K562 (cell line): ENCODE data around the gene NLRP6. TPM values are rescaled to one million over a fixed set of nuclear protein-coding genes. Genes with fewer than 3 reads are reported as not detected.

Experiments
- ADNP ChIP-seq: fragments of 200-800 bp; sonication (Bioruptor generic); IDR thresholded peaks from 2 replicates; pipeline ENCODE4 v1.6.1; 2016; ENCODE audit warnings: missing genetic modification characterization, missing compliant biosample characterization
- AFF1 ChIP-seq, 2 experiments: fragments of 450-650 bp; IDR thresholded peaks; 2 replicates each; pipeline ENCODE4 v1.6.1; 2018; ENCODE audit warnings: mild to moderate bottlenecking in 2 of 2, low read depth in 1 of 2; ENCODE audit not compliant: partially characterized antibody in 2 of 2
- BACH1 ChIP-seq: fragments of 200-800 bp; sonication (Bioruptor generic); IDR thresholded peaks from 2 replicates; pipeline ENCODE4 v1.6.1; 2016; ENCODE audit warnings: missing genetic modification characterization, missing compliant biosample characterization
- CHCHD3 ChIP-seq: fragments of 250-450 bp; sonication (Bioruptor Pico); IDR thresholded peaks from 2 replicates; pipeline ENCODE4 v2.1.2; 2022; ENCODE audit warnings: mild to moderate bottlenecking
- CREBBP ChIP-seq: IDR thresholded peaks from one replicate; pipeline ENCODE4 v1.6.1; 2012; ENCODE audit warnings: low read depth, mild to moderate bottlenecking, control low read depth, inconsistent platforms, low read length
- CXXC5 ChIP-seq: fragments of 250-450 bp; sonication (Bioruptor Pico); IDR thresholded peaks from 2 replicates; pipeline ENCODE4 v1.8.0; 2022; ENCODE audit warnings: inconsistent platforms, mild to moderate bottlenecking, moderate library complexity
- ESRRB ChIP-seq: fragments of 250-450 bp; sonication (Bioruptor Pico); IDR thresholded peaks from 2 replicates; pipeline ENCODE4 v1.5.0; 2020; ENCODE audit warnings: mild to moderate bottlenecking, moderate library complexity, borderline replicate concordance
- GTF2A2 ChIP-seq: IDR thresholded peaks from 2 replicates; pipeline ENCODE4 v1.6.1; 2016; ENCODE audit warnings: mild to moderate bottlenecking, missing genetic modification characterization, missing compliant biosample characterization
- NELFE ChIP-seq: IDR thresholded peaks from 2 replicates; pipeline ENCODE4 v1.6.1; 2011; ENCODE audit warnings: mild to moderate bottlenecking; ENCODE audit not compliant: insufficient read depth, insufficient read length
- NRF1 ChIP-seq, 2 experiments: fragments of 450-650 bp; IDR thresholded peaks in 1 of 2; conservative IDR thresholded peaks in 1 of 2; 2 replicates each; pipeline ENCODE4 v1.6.1; 2014; ENCODE audit warnings: mild to moderate bottlenecking in 2 of 2
- PCBP2 ChIP-seq: fragments of 200-400 bp; formaldehyde crosslinking; IDR thresholded peaks from 2 replicates; pipeline ENCODE4 v1.6.1; 2018; ENCODE audit warnings: low read length, low read depth, mild to moderate bottlenecking, moderate library complexity; ENCODE audit not compliant: poor library complexity, severe bottlenecking
- PTRF ChIP-seq: fragments of 450-650 bp; IDR thresholded peaks from 2 replicates; pipeline ENCODE4 v1.6.1; 2016; ENCODE audit warnings: mild to moderate bottlenecking, missing genetic modification characterization, missing compliant biosample characterization
- ZNF133 ChIP-seq: fragments of 250-450 bp; sonication (Bioruptor Pico); IDR thresholded peaks from 2 replicates; pipeline ENCODE4 v1.4.0; 2020; ENCODE audit warnings: mild to moderate bottlenecking
- ZNF384 ChIP-seq: IDR thresholded peaks from 2 replicates; pipeline ENCODE4 v1.6.1; 2012; ENCODE audit warnings: low read depth, low read length, improper control_type of control experiment
- ZNF395 ChIP-seq: fragments of 200-800 bp; sonication (Bioruptor generic); IDR thresholded peaks from 2 replicates; pipeline ENCODE4 v1.6.1; 2017; ENCODE audit warnings: missing genetic modification characterization, missing compliant biosample characterization
- ZNF561 ChIP-seq: fragments of 450-650 bp; formaldehyde crosslinking; conservative IDR thresholded peaks from 2 replicates; pipeline ENCODE4 v1.4.0; 2020; ENCODE audit warnings: mild to moderate bottlenecking, moderate library complexity
- polyA plus RNA-seq, 8 experiments: library from polyadenylated mRNA; depleted of rRNA in 4 of 8; stranded (reverse) in 5 of 8; unstranded in 3 of 8; fragments of >200 nt; fragmentation: Nextera tagmentation in 2 of 8; fragmentation: Illumina TruSeq in 1 of 8; extraction: Ambion mirVana in 2 of 8; extraction: Trizol in 1 of 8; gene quantifications; 2 replicates each; pipeline versions ENCODE4 v1.2.1 to v1.2.3, GENCODE V29; 2011 to 2014; ENCODE audit warnings: inconsistent platforms in 1 of 8, missing spikeins in 1 of 8
- total RNA-seq, 7 experiments: library from RNA; depleted of rRNA in 6 of 7; stranded (reverse); fragments of >200 nt in 6 of 7; fragmentation: Illumina TruSeq in 2 of 7; extraction: Trizol in 2 of 7; gene quantifications; 2 replicates each; pipeline versions ENCODE4 v1.2.1 to v1.2.3, GENCODE V29; 2011 to 2021; ENCODE audit warnings: low replicate concordance in 1 of 7
- TF ChIP-seq, protein P1 (sequence below): fragments of 450-650 bp; IDR thresholded peaks from 2 replicates; pipeline ENCODE4 v1.7.0; 2016; ENCODE audit warnings: borderline replicate concordance
- TF ChIP-seq, protein P2 (sequence below): fragments of 250-450 bp; sonication (Bioruptor Pico); IDR thresholded peaks from 2 replicates; pipeline ENCODE4 v1.4.0; 2020
- TF ChIP-seq, protein P3 (sequence below): fragments of 250-450 bp; sonication (Bioruptor Pico); IDR thresholded peaks from 2 replicates; pipeline ENCODE4 v1.5.0; 2021

Gene NLRP6
- total and polyA plus RNA-seq, 9 of the 15 experiments (the other 6 are each of a cell fraction or from before 2014, with no cell fraction given): 0.03 to 0.18 (median 0.15) TPM; not detected in 5

DNA sequence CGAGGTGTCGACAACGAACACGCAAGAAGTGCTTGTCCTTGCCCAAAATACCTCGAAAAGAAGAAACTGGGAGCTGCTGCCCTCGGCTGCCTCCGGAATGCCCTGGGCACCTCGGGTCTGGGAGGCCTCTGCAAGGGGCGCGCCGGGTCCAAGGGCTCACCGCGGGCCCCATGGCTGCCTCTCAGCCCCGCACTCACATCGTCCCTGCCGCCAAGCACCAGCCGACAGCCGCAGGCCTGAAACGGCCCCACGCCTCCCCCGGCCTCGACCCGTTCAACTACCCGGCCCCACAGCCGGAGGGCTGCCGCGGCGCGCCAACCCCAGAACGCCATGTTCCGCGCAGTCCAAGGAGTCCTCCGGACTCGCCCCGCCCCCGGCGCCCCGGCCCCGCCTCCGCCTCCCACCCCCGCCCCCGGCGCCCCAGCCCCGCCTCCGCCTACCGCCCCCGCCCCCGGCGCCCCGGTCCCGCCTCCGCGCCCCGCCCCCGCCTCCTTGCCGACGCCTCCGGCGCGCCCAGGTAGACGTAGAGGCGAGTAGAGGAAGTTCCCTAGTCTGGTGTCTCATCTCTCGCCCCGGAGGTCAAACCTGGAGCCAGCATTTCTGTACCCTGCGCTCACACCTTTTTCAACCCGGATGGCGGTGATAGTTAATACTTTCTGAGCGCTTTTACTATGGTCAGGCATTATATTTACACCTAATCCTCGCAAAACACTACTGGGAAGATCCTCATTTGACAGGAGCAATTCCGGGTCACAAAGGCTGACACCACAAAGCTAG lies 42.0 kb upstream of the NLRP6 start, which contains the start of gene SIRT3 (continued):
- TF ChIP-seq ZNF395 (CRISPR knock-in tag) (no peak), ZNF384 (no peak), NELFE (no peak), CHCHD3 (CRISPR knock-in tag) (no peak), ZNF133 (CRISPR knock-in tag) (no peak), PCBP2 (no peak), ZNF561 (CRISPR knock-in tag) (no peak), ADNP (tag) (no peak), GTF2A2 (tag) (no peak), CREBBP (no peak), NRF1 (conservative IDR thresholded peaks at IDR 0.05 in 1 of 2, IDR thresholded peaks at IDR 0.05 in 1 of 2) (no peak), ESRRB (CRISPR knock-in tag) (no peak), CXXC5 (CRISPR knock-in tag) (peak; percentile 6; the same call in 1 of the 2 replicates), PTRF (tag) (no peak), BACH1 (no peak), AFF1 (IDR thresholded peaks at IDR 0.05; ENCODE audit: low read depth in 1 of 2, partially characterized antibody in 2 of 2) (no peak)
- TF ChIP-seq, protein P1, sequence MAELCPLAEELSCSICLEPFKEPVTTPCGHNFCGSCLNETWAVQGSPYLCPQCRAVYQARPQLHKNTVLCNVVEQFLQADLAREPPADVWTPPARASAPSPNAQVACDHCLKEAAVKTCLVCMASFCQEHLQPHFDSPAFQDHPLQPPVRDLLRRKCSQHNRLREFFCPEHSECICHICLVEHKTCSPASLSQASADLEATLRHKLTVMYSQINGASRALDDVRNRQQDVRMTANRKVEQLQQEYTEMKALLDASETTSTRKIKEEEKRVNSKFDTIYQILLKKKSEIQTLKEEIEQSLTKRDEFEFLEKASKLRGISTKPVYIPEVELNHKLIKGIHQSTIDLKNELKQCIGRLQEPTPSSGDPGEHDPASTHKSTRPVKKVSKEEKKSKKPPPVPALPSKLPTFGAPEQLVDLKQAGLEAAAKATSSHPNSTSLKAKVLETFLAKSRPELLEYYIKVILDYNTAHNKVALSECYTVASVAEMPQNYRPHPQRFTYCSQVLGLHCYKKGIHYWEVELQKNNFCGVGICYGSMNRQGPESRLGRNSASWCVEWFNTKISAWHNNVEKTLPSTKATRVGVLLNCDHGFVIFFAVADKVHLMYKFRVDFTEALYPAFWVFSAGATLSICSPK: peak; percentile 85; the same call in 1 of the 2 replicates
- TF ChIP-seq, protein P2, sequence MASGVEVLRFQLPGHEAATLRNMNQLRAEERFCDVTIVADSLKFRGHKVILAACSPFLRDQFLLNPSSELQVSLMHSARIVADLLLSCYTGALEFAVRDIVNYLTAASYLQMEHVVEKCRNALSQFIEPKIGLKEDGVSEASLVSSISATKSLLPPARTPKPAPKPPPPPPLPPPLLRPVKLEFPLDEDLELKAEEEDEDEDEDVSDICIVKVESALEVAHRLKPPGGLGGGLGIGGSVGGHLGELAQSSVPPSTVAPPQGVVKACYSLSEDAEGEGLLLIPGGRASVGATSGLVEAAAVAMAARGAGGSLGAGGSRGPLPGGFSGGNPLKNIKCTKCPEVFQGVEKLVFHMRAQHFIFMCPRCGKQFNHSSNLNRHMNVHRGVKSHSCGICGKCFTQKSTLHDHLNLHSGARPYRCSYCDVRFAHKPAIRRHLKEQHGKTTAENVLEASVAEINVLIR: no peak
- TF ChIP-seq, protein P3, sequence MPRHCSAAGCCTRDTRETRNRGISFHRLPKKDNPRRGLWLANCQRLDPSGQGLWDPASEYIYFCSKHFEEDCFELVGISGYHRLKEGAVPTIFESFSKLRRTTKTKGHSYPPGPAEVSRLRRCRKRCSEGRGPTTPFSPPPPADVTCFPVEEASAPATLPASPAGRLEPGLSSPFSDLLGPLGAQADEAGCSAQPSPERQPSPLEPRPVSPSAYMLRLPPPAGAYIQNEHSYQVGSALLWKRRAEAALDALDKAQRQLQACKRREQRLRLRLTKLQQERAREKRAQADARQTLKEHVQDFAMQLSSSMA (CRISPR knock-in tag): no peak
